AG08395 (cell line): ENCODE measurements around the gene CDK18.
A peak's percentile ranks its signal among the peaks of the same experiment; 100 is the strongest.

Source experiments
- DNase-seq: peaks from one replicate; pipeline ENCODE4 v3.0.0; 2012; ENCODE audit warnings: mixed read lengths, low spot score

Gene CDK18

DNA sequence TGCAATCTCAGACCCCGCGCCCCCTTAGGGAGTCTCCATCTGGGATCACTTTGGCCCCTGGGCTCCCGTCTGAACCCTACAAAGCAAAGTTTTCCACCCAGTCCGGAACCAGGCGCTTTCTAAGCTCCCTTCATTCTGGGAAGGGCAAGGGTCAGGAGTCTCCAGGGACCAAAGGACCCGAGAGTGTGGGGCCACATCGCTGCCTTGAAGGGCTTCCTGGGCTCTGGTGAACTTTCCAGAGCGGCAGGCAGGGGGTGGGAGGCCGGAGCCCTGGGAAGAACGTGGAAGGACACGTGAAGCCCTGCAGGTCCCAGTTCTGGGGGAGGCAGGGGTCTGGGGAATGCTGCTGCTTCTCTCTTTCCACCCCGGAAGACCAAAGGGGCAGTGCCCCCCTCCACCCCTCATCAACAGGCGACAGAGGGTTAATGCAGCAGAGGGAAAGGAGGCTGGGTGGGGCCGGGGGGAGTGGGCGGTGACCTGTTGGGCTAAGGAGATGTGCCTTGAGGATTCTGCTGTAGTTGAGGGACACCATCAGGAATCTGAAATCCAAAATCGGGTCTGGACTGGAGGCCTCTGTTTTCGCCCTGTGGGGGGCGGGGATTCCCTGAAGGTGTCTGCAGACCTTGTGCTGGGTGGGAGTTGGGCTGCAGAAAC, 734 bp downstream of the CDK18 start:
- DNase-seq = no peak

DNA sequence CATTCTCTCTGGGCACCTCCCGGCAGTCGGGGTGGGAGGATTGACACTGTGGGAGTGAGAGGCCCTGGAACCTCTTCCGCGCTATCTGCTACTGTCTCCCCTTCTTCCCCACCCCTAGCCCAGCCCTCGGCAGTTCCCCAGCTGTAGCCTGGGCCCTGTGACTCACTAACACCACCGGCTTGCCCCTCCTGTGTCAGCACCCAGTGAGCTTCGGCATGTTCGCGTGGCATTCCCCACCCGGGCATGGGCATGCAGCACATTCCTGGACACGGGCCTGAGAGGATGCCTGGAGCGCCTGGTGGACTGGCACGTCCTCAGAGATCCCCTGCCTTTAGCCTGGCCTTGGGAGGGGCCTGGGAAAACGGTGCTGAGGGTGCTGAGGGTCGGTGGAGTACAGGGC, 1.3 kb downstream of the CDK18 start:
- DNase-seq = peak; percentile 63

GRCh38 chr1:205506409-205507200, 2.1 kb downstream of the CDK18 start:
- no peak for DNase-seq

DNA sequence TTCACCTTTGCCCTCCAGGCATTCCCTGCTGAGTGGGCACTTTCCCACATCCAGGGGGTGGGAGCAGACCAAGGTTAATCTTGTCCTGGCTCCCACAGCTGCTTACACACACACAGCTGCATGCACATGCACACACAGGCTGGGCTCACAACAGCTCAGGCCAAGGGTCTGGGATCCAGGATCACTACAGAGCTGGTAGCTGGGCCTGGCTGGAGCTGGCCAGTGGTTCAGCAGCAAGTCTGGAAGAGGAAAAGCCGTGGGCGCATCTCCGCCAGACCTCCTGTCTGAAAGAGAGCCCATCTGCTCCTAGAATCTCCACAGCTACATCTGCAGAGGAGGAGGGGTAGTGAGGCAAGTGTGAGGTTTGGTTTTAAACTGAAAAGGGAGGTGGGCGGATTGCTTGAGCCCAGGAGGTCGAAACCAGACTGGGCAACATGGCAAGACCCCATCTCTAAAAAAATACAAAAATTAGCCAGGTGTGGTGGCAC, 3.8 kb downstream of the CDK18 start:
- DNase-seq = no peak

DNA sequence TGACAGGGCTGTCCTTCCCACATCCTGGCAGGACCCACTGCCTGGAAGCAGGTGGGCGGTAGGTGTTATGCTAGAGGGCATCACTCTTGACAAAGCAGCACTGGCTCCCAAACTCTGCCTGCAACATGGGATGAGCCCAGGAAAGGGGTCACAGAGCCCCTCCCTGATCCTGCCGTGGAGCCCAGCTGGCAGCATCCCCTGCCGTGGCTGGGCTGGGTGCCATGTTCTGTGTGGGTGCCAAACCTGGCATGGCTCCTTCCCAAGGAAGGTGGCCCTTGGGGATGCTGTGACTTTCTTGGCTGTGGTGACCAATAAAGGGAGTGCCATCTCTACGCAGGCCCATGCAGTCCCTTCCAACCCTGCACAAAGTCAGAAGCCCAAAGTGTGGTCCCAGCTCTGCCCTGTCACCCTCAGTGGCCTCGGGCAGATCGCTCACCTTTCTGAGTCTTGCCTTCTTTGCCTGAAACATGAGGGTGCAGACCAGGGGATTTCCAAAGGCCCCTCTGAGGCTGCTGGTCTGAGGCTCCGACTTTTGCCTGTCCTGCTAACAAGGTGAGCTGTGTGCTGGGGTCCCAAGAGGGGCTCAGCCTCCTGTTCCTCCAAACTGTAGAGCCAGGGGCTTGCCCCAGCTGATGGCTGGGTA, 6.0 kb downstream of the CDK18 start:
- DNase-seq = no peak

GRCh38 chr1:205510951-205511330, 6.5 kb downstream of the CDK18 start:
- no peak for DNase-seq

DNA sequence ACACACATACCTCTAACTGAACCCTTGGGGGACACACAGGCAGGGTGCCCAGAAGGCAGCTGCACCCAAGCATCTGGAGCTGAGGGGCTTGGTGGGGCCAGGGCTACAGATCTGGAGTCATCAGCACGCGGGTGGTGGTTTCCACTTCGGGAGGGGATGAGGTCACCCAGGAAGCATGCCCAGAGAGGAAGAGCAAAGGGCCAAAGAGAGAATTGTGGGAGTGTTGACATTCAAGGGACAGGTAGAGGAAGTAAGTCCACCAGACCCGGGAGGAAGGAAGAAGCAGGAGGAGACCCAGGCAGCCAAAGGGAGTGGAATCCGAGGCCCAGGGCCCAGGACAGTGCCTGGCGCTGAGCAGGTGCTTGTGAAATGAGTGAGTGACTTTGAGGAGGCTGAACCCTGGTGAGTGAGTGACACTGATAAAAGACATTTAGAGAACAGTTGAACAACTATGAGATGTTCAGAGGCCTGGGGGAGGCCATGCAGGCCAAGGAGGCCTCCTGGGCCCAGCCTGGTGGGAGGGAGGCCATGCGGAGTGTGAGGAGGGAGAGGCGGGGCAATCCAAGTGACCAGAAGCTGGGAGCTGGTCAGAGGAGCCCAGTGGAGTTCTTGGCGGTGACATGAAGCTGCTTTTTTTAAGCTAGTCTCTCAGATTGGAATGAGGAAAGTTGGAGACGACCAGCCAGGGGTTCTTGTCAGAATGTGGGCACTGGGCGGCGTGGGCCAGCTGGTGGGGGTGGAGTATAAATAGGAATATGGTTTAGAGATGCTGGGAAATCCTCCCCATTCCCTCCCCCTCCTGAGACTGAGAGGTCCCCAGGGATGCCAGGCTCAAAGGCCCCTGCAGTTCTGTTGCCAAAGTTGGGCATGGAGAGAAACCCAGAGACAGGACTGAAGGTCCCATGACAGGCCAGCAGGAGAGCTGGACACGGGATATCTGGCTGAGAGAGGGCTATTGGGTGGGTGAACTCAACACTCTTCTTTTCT, 7.9 kb downstream of the CDK18 start:
- no peak for DNase-seq

DNA sequence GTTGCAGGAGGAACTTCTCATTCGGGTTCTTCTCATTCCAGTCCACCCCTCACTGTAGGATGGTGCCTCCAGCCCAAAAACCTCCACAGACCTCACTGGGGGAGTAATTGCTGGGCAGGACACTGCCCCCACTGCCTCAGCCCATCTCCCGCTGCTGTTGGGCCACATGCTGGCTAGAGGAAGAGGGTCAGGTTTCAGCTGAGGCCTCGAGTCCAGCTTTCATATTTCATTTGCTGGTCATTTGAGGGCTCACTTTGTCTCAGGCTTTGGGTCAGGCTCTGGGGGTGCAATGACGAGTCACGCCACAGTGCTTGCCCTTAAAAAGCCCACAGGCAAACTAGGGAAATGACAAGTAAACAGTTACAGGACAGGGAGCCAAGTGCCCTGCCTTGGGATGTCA, 9.3 kb downstream of the CDK18 start:
- DNase-seq = no peak

DNA sequence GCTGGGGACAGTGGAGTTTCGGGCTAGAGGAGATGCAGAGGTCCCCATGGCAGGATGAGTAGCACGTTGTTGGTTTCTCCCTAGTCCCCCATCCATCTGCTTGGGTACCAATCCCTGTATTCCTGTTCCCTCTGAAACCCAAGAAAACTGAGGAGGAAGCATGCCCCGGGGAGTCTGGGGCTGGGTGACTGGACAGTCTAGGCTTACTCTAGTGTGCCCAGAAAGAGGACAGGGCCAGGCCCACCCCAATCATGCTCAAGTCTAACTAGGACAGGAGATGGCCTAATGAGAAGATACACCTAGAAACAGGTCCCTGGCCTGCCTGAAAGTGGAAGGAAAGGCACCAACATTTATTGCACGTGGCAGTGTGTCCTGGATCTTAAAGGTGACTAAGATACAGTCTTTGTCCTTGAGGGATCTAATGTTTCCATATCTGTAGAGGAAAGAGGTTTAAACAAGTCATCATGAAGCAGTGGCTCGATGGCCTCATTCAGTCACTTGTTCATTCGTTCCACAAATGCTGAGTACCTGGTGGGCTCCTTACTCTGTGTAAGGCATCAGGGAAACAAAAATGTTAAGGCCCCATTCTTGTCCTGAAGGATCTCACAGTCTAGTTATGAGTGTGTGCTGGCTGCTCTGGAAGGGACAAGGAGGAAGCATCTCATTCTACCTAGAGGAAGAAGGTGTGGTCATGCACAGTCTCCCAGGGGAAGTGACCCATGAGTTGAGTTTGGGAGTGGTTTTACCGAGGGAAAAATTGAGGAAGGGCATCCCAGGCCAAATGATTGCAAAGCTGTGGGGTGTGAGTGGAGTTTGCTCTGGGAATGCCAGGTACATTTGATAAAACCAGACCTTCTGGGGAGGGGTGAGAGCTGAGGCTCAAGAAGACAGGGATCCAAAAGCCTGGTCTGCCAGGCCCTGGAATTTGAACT, 10.0 kb downstream of the CDK18 start:
- DNase-seq = no peak

DNA sequence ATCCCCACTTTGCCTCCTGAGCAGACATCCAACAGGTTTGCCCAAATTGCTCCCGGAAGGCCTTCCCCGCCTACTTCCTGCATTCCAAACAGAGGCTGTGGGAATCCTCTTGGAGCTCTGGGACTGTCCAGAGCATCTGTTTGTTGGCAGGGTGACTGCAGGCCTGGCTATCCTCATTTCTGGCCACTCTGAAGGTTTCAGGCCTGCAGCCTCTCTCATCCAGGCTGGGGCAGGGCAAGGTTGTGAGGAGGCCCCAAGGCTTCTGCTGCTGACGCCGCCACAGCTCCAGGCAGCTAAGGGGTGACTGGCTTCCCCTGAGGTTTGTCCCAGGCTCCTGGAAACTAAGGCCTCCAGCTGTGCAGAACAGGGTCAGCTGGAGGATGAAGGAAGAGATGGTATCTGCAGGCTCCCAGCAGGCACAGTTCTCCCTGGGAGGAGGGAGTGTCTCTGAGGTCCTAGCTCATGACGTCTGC, 11.3 kb downstream of the CDK18 start:
- peak; percentile 48 for DNase-seq

- no peak for DNase-seq
These were observed 11.9 kb downstream of the CDK18 start for GRCh38 chr1:205516362-205516761.

DNA sequence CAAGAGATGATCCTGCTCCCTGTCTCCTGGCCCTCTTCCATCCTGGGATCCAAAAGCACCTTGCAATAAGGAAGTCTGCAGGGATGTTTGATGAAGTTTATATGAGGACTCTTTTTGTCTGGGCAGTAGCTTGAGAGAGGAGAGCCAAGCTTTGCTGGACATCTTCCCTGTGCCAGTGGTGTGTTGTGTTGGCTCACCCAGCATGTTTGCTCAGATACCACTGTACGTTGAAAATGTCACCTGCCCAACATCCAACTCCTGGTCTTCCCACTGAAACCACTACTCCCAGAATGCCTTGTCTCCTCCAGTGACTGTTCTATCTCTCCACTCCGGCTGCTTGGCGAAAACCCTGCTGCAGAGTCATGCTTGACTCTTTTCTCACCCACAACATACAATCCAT, 12.8 kb downstream of the CDK18 start:
- DNase-seq = no peak

DNA sequence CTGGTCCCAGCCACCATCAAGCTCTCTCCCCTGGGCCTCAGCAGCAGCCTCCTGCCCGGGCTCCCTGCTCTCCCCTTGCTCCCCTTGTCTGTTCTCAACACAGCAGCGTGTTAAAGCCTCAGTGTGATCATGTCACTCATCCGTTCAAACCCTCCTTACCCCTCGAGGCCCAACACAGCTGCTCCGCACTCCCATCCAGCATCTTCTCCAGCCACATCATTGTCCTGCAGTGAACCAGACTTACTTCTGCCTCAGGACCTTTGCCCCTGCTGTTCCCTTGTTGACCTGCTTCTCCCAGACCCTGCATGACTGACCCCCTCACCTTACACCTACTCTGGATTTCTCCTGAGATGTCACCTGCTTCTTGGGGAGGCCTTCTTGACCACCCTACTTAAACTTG, 13.3 kb downstream of the CDK18 start:
- no peak for DNase-seq

DNA sequence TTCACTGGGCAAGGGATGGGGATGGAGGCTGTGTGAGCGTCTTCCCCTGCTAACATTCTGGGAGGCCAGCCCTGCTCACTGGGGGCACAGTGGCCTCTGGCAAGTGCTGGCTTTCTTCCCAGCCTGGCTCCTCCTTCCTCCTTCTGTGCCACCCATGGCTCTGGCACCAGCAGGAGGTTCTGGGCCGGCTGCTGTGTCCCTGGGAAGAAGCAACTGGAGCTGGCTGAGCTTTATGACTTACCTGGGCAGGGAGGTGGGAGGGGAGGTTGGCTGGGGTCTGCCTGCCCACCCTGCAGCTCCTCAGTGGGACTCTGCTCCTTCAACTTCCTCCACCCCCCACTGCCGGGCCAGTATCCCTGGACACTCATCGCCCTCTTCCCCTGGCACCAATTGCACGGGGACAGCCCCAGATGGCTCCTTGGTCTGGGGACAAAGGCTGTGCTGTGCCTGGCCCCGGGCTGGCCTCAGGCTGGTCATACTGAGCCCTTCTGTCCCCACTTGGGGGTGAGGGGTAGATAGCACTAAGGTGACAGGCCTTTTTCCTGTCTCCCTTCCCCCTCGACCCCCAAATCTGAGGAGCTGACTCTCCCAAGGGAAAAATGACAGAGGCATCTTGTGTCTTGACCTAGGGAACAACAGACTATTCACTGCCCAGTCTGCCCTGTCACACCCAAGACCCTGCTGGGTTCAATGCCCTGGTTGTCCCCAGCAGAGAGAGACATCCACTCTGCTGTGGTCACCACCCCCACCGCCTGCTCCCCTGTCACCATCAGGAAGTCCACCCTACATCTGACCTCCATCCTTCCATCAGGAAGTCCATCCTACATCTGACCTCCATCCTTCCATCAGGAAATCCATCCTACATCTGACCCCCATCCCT, 14.4 kb downstream of the CDK18 start:
- DNase-seq = no peak

DNA sequence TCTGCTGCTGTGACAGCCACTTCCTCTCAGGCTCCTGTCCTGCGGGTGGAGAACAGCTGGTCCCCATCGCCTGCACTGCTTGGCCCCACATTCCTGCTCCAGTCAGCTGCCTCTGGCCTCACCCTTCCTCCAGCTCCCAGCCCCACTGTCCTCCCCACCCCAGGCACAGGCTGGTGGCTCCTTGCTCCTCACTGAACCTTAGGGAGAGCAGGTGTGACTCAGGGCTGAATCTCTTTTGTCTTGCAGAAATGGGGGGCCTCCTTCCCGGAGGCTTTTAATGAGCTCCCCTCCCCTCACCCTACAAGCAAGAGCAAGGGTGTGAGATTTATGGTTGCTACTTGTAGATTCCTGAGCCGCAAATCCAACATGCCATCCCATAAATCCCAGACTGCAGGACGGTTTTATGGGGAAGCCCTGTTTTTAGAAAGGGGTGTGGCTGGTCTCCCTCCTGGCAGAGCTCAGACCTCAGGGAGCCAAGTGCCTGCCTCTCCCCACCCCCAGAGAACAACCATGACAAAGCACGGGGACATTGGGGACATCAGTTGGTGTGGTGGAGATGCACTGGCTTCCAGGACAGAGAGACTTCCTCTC, 15.2 kb downstream of the CDK18 start:
- peak; percentile 44 for DNase-seq

DNA sequence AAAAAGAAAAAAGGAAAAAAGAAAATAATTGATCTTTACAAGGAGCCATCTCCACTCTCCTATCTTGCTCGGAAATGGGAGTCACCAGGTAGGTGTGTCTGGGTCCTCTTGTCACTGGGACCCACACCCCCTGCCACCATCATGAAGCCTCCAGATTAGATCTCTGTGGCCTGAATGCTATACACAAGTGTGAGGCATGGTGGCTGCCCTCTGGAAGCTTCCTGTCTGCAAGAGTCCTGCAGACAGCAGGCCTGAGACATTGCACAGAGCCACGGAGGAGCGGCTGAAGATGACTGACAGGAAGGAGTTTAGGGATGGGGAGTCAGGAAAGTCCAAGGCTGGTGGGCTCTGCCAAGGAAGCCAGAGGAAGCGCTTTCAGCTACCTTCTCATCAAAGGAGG, 16.2 kb downstream of the CDK18 start:
- no peak for DNase-seq

GRCh38 chr1:205521686-205522085, 17.2 kb downstream of the CDK18 start:
- DNase-seq = no peak

- no peak for DNase-seq
These were observed 18.2 kb downstream of the CDK18 start for GRCh38 chr1:205522692-205523091.

DNA sequence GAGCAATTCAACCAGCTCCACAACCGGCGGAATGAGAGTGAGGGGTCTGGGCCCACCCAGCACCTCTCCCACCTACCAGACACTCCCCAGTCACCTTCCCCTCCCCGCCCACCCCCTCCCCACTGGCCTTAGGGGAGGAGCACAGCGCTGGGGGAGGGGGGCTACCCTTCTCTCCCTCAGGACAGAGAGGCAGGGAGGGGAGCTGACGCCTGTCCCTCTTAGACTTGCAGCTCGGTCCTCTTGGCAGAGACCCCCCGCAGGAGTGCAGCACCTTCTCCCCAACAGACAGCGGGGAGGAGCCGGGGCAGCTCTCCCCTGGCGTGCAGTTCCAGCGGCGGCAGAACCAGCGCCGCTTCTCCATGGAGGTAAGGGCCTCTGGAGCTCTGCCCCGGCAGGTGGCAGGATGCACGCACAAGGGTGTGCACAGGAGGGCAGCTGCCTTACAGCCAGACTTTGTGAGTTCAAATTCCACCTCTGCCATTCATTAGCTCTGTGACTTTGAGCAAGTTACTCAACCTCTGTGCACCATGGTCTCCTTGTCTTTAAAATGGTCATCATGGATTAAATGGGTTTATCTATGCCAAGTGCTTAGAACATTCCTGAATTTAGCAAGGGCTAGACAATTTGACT, 18.9 kb downstream of the CDK18 start:
- no peak for DNase-seq
